Measurements from ENCODE around the gene MAGED1. TPM values are rescaled to one million over a fixed set of nuclear protein-coding genes. Genes with fewer than 3 reads are reported as not detected.
"Not testable (repeated sequence)": the region's sequence is repeated elsewhere in the genome, so short reads cannot be mapped to it uniquely, and the experiment has no call there.

Gene MAGED1
- polyA plus RNA-seq, 5 donors = 261 to 333 (median 289) TPM

- DNase-seq = peak; percentile 68 to 73
Observed at GRCh38 chrX:51893931-51894696, 691 bp downstream of the MAGED1 start.

GRCh38 chrX:51894697-51895336, 1.4 kb downstream of the MAGED1 start:
- peak; percentile 18 to 23 for DNase-seq

- DNase-seq = no peak
Observed at GRCh38 chrX:51896626-51897025, 3.2 kb downstream of the MAGED1 start.

GRCh38 chrX:51899741-51900140, 6.3 kb downstream of the MAGED1 start:
- no peak for DNase-seq

- no peak for DNase-seq
Observed at GRCh38 chrX:51902510-51903050, 9.2 kb downstream of the MAGED1 start.

GRCh38 chrX:51905152-51905551, 11.7 kb downstream of the MAGED1 start:
- DNase-seq = not testable (repeated sequence)

- no peak for DNase-seq
Observed at GRCh38 chrX:51905711-51906110, 12.3 kb downstream of the MAGED1 start.

- no peak for DNase-seq
Observed at GRCh38 chrX:51917604-51918003, 24.2 kb downstream of the MAGED1 start.

GRCh38 chrX:51922561-51922960, 29.1 kb downstream of the MAGED1 start:
- DNase-seq = no peak

- no peak for DNase-seq
Observed at GRCh38 chrX:51931566-51932150, 38.2 kb downstream of the MAGED1 start.

Other genes starting within 250 kb of the MAGED1 start
- gene CENPVL2, start 210.8 kb upstream of the MAGED1 start, polyA plus RNA-seq (ENCODE audit: insufficient read depth in 1 of 5, insufficient read length in 5 of 5, low replicate concordance in 1 of 5) = not detected
- gene CENPVL1, start 183.1 kb upstream of the MAGED1 start, polyA plus RNA-seq (ENCODE audit: insufficient read depth in 1 of 5, insufficient read length in 5 of 5, low replicate concordance in 1 of 5) = not detected
- gene GSPT2, start 150.2 kb upstream of the MAGED1 start, polyA plus RNA-seq (ENCODE audit: insufficient read depth in 1 of 5, insufficient read length in 5 of 5, low replicate concordance in 1 of 5) = 10 to 100 TPM; 15.6 to 19.1 (median 16.7) TPM
- gene MAGED4B, start 175.6 kb downstream of the MAGED1 start, polyA plus RNA-seq (ENCODE audit: insufficient read depth in 1 of 5, insufficient read length in 5 of 5, low replicate concordance in 1 of 5) = 10 to 100 TPM; 54.3 to 86.2 (median 66.9) TPM